Activated CD4-positive, alpha-beta T cell treated with anti-CD3 and anti-CD28 coated beads for 36 hours (primary cell): ENCODE measurements around the gene RARB. TPM values are rescaled to one million over a fixed set of nuclear protein-coding genes. Genes with fewer than 3 reads are reported as not detected.

Source experiments
- ATAC-seq: fragments of 200-7000 bp; cut with Tn5 transposase; one replicate; pipeline ENCODE4 v1.10.0; 2021; ENCODE audit warnings: mild to moderate bottlenecking, moderate library complexity
- CTCF ChIA-PET: fragments of 350-600 bp; sonication (Branson Sonifier 250); formaldehyde crosslinking; loops from one replicate; lab custom pipeline; 2021; ENCODE audit warnings: antibody characterized with exemption; lab: Charles Lee
- POLR2A ChIA-PET: fragments of 350-600 bp; sonication (Branson Sonifier 250); formaldehyde crosslinking; loops from one replicate; lab custom pipeline; 2021; ENCODE audit warnings: antibody characterized with exemption, inconsistent platforms; lab: Charles Lee
- DNase-seq: peaks from one replicate; pipeline ENCODE4 v3.0.0-alpha.2; 2020
- H3K27ac Mint-ChIP-seq: one replicate; pipeline ENCODE4 v1.8.0; 2021; ENCODE audit warnings: mixed read lengths
- H3K27me3 Mint-ChIP-seq: one replicate; pipeline ENCODE4 v1.8.0; 2021; ENCODE audit warnings: mixed read lengths
- H3K36me3 Mint-ChIP-seq: one replicate; pipeline ENCODE4 v1.8.0; 2021; ENCODE audit warnings: low read depth, mixed read lengths
- H3K4me1 Mint-ChIP-seq: one replicate; pipeline ENCODE4 v1.8.0; 2021; ENCODE audit warnings: mixed read lengths
- H3K4me3 Mint-ChIP-seq: one replicate; pipeline ENCODE4 v1.8.0; 2021; ENCODE audit warnings: mild to moderate bottlenecking, moderate library complexity, mixed read lengths
- H3K9me3 Mint-ChIP-seq: one replicate; pipeline ENCODE4 v1.8.0; 2021; ENCODE audit warnings: low read depth, mixed read lengths
- intact Hi-C, 2 experiments: fragments of 100-400 bp; cut with DNase I in 1 of 2; cut with micrococcal nuclease in 1 of 2; formaldehyde crosslinking; loops; one replicate each; pipeline versions ENCODE4 v1.14.2 to v1.15.1; 2022 to 2024; cut with DNase I, micrococcal nuclease
- total RNA-seq, 2 experiments: library from RNA; stranded (reverse); gene quantifications; one replicate each; pipeline ENCODE4 v1.2.3, GENCODE V29; 2021

RARB gene
- total RNA-seq, 2 experiments from 2014 or later, result not detected

DNA sequence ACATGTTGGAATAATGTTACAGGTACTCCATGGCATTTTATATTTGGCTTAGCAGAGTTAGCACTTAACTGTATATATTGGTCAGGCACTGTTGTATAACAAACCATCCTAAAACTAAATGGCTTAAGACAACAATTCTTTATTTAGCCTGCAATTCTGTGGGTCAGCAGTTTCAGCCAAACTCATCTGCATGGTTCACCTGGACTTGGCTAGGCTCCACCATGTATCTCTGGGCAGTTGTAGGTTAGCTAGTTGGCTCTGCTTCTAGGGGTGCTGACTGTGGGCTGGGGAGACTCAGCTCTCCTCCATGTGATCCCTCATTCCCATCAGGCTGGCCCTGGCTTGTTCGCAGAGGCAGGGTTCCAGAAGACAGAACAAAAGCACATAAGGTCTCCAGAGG is 34.4 kb downstream of the RARB start:
- no peak overlapping the region for H3K4me3 Mint-ChIP-seq
- H3K27ac Mint-ChIP-seq, result no peak overlapping the region
- H3K36me3 Mint-ChIP-seq, result no peaks in the 10 kb centered on the region
- no peaks in the 10 kb centered on the region for H3K27me3 Mint-ChIP-seq
- ChIA-PET POLR2A (interaction anchor here (0.6 kb wide), 1 partner anchor 1599 kb away, joined by 4 read pairs; no protein-coding TSS in a partner anchor), CTCF (no interaction called here)
- ATAC-seq (no peak), DNase-seq (no peak)
- H3K4me1 Mint-ChIP-seq, result no peaks in the 10 kb centered on the region
- H3K9me3 Mint-ChIP-seq, result no peaks in the 10 kb centered on the region
- intact Hi-C loops, result no loop called here

DNA sequence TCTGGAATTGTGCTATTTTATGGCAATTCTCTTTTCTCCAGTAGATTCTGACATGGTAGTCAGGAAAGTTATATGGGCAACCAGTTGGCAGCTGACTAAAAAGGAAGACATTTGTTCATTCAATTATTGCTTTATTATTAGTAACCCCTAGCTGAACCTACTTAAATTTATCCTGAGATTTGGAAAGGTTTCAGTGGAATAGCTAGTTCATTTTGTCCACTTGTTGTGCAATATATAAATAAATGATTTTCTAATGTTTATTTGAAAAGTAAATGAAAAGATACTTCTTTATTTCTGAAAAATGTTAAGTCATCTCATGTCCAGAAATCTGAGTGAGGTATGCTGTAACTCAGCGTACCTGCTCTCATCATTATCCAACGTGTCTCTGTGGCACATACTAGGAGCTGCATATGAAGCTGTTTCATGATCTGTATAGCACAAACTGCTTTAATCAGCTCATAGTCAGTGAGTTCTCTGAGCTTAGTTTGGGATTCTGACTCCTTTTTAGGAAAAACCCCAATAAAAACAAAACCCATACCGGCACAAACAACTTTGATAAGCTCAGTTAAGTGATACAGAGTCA is 35.9 kb downstream of the RARB start:
- Mint-ChIP-seq H3K36me3 (no peaks in the 10 kb centered on the region), H3K9me3 (no peaks in the 10 kb centered on the region), H3K27me3 (no peaks in the 10 kb centered on the region), H3K4me3 (no peak overlapping the region), H3K4me1 (no peaks in the 10 kb centered on the region), H3K27ac (no peak overlapping the region)
- no peak for DNase-seq
- POLR2A ChIA-PET, result no interaction called here
- no peak for ATAC-seq
- CTCF ChIA-PET, result interaction anchor here (1.1 kb wide), 1 partner anchor 9 kb away, joined by 4 read pairs; no protein-coding TSS in a partner anchor
- intact Hi-C loops, result no loop called here

DNA sequence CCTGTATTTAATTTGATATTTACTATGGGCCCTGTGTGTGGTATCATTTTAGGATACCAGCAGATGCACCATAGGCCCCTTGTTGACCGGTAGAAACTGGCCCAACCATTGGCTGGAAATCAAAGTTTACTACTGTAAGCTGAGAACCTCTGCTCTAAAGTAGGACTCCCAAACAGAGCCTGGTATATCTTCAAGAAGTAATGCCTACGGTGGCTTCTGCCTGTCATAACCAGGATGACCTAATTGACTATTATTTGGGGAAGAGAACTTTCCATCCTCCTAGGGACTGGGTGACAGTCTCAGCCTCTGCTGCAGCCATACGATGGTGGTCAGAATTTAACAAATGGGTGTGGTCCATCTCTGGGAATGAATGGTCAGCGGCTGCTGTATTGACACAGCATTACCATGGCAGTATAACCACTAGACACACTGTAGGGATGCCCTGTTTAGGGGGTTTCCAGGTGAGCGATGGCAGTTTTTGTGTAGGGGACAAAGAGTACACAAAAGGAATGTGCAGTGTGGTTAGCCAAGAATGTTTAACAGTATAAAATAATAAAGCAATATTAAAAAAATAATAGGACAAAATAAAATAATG is 37.3 kb downstream of the RARB start:
- DNase-seq (no peak), ATAC-seq (no peak)
- ChIA-PET CTCF (no interaction called here), POLR2A (no interaction called here)
- Mint-ChIP-seq H3K4me3 (no peak overlapping the region), H3K36me3 (no peaks in the 10 kb centered on the region), H3K27ac (no peak overlapping the region), H3K9me3 (no peaks in the 10 kb centered on the region), H3K27me3 (no peaks in the 10 kb centered on the region), H3K4me1 (no peaks in the 10 kb centered on the region)
- intact Hi-C loops, result no loop called here

DNA sequence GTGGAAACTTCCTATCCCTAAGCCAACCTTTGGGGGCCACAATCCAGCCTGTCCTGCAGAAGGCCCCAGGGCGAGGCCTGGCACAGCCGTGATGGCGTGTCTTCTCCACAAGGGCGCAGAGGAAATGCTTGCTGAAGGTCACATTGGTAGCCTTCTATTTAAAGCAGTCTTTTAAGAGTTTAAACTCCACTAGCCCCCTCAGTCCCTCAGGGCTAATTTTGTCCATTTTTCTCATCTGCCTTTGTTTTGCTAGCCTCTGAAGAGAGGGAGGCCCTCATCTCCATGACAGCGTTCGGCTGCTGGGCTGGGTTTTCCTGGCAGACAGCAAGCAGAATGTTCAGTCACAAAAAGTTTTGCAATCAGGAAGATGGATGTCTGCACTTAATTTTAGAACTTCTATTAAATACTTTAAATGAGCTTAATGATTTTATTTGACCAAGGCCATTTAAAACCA is 40.8 kb downstream of the RARB start:
- intact Hi-C loops, result no loop called here
- Mint-ChIP-seq H3K27ac (no peak overlapping the region), H3K36me3 (no peaks in the 10 kb centered on the region), H3K9me3 (no peaks in the 10 kb centered on the region), H3K4me3 (no peak overlapping the region), H3K27me3 (peaks cover 2% of the 10 kb centered on the region), H3K4me1 (peaks cover 4% of the 10 kb centered on the region)
- CTCF ChIA-PET, result no interaction called here
- no peak for DNase-seq
- no peak for ATAC-seq
- POLR2A ChIA-PET, result no interaction called here

DNA sequence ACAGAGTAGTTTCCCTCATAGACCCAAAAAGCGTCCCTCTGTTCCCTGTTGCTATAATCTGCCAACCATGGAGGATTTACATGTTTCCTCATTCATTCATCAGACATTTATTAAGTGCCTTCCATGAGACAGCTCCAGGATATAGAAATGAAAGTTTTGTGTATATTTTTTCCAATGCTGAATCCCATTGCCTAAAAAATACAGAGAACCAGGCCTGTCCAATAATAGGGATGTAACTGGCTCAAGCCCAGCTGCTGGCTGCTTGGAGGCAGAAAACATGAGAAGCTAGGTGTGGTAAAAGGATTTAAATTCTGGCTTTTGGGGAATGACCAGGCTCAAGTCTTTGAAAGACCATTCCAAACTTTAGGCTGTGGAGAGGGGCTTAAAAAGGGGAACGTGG is 41.5 kb downstream of the RARB start:
- CTCF ChIA-PET, result interaction anchor here (0.6 kb wide), 1 partner anchor 1241 kb away, joined by 3 read pairs; no protein-coding TSS in a partner anchor
- Mint-ChIP-seq H3K4me3 (no peak overlapping the region), H3K4me1 (peaks cover 4% of the 10 kb centered on the region), H3K36me3 (no peaks in the 10 kb centered on the region), H3K27me3 (peaks cover 2% of the 10 kb centered on the region), H3K9me3 (no peaks in the 10 kb centered on the region), H3K27ac (no peak overlapping the region)
- ATAC-seq (no peak), DNase-seq (no peak)
- intact Hi-C loops, result no loop called here
- POLR2A ChIA-PET, result interaction anchor here (0.5 kb wide), 1 partner anchor 15 kb away, joined by 6 read pairs; no protein-coding TSS in a partner anchor

DNA sequence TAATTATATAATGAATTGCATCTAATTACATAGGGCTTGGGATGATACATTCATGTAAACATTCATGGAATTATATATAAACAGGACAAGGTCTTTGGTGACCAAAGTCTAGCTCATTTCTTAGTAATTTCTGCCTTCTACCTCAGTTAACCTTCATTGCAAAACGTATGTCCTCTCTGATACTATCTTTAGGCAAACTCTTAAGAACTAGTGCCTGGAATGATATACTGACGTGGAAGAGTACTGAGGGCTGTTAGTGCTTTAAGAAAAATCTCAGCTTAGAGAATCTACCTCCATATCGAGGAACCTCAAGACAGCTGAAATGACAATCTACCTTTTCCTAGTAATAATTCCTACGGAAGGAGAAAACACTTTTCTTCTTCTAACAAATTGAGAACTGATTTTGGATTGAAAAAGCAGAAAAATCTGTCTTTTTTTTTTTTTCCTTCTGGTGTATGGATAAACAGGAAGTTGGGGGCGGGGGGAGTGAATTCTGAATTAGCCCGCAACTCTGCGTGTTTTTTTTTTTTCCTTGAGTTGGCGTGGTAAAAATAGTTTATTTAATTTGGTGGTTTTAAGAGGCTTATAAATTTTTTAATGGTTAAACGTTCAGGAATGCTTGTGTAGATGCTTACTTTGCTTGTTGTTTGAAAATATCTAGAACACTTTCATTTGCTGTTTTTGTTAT is 43.2 kb downstream of the RARB start:
- POLR2A ChIA-PET, result no interaction called here
- H3K36me3 Mint-ChIP-seq, result no peaks in the 10 kb centered on the region
- H3K27ac Mint-ChIP-seq, result no peak overlapping the region
- DNase-seq, result no peak
- H3K4me3 Mint-ChIP-seq, result no peak overlapping the region
- peaks cover 4% of the 10 kb centered on the region for H3K4me1 Mint-ChIP-seq
- no peaks in the 10 kb centered on the region for H3K9me3 Mint-ChIP-seq
- H3K27me3 Mint-ChIP-seq, result peaks cover 2% of the 10 kb centered on the region
- intact Hi-C loops, result no loop called here
- no peak for ATAC-seq
- CTCF ChIA-PET, result interaction anchor here (0.6 kb wide), 1 partner anchor 687 kb away, joined by 3 read pairs; no protein-coding TSS in a partner anchor

DNA sequence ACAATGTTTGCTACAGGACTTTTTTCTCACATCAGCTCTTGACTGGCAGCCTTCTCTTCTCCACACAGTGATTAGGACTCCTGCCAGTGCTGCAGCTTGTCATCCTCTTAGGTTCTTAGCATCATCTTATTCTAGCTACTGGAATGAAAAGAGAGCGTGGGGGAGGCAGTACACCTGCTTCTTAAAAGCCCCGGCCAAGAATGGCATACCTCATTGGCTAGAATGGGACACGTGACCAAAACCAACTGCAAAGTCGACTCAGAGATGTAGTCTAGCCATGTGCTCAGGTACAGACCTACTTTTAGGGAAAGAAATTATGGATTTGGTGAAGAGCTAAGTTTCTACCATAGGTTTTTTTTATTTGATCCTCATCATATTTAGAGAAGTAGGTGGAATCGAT is 44.1 kb downstream of the RARB start:
- Mint-ChIP-seq H3K27ac (no peak overlapping the region), H3K36me3 (no peaks in the 10 kb centered on the region), H3K27me3 (peaks cover 2% of the 10 kb centered on the region), H3K9me3 (no peaks in the 10 kb centered on the region), H3K4me1 (peaks cover 4% of the 10 kb centered on the region), H3K4me3 (no peak overlapping the region)
- POLR2A ChIA-PET, result no interaction called here
- ATAC-seq (no peak), DNase-seq (no peak)
- CTCF ChIA-PET, result interaction anchor here (0.6 to 1.5 kb wide), 3 partner anchors 30 to 688 kb away, joined by 3 read pairs; no protein-coding TSS in a partner anchor
- intact Hi-C loops, result no loop called here

DNA sequence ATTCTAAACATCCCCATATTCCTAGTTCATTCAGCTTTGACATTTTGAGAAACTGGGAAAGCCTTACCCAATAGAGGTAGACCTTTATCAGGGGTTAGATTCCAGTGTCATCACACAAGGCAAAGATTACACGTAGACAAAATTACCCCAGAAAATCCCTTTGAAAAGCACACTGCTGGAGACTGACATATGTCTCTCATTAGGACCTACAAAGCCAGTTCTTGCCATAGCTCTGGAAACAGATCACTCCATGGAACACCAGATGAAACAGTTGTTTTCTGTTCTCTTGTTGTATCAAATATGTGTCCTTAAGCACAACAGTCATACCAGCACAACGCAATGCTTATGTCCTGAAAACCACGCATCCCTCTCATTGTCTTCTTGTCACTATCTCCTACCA is 44.7 kb downstream of the RARB start:
- Mint-ChIP-seq H3K27me3 (peaks cover 2% of the 10 kb centered on the region), H3K4me1 (peaks cover 4% of the 10 kb centered on the region), H3K36me3 (no peaks in the 10 kb centered on the region), H3K4me3 (no peak overlapping the region), H3K9me3 (no peaks in the 10 kb centered on the region), H3K27ac (no peak overlapping the region)
- no peak for ATAC-seq
- no peak for DNase-seq
- intact Hi-C loops, result no loop called here
- CTCF ChIA-PET, result interaction anchor here (1.5 kb wide), 1 partner anchor 31 kb away, joined by 3 read pairs; no protein-coding TSS in a partner anchor
- POLR2A ChIA-PET, result no interaction called here

DNA sequence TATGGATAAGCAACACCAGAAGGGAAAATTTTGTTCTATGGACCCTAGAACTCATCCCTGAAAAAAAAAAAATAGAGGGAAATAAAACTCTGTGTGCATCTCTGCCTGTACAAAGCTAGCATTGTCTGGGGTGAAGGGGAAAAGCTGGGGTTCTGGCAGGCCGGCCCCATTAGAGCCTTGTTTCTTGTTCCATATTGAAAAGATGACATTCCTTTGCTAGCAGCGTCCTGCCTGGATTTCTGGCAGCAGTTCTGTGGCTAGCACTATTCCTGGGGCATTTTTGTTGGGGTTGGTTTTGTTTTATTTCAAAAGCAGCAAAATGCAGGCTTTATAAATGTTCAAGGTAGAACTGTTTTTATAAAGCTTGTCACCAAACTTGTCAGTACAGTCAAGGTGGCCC is 45.2 kb downstream of the RARB start:
- CTCF ChIA-PET, result interaction anchor here (1.5 kb wide), 1 partner anchor 31 kb away, joined by 3 read pairs; no protein-coding TSS in a partner anchor

DNA sequence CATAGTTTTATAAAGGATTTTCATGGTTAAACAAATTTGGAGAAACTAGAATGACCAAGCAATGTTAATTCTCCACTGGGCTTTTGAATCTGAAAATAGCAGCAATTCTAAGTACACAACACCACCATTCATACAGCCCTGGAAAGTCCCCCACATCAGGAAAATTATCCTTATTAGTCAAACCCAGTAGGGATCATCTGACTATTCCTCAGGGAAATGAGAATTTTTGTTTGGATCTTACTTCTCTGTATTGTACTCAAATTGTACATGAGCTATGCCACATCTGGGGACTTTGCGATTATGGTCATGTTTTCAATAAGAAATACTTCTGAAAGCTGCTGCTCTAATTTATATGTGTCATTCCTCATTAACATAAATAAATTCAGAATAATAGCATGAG is 46.0 kb downstream of the RARB start:
- no peak overlapping the region for H3K27ac Mint-ChIP-seq
- POLR2A ChIA-PET, result no interaction called here

More for the DNA sequence above, 45.2 kb downstream of the RARB start:
- DNase-seq (no peak), ATAC-seq (no peak)
- intact Hi-C loops, result no loop called here
- POLR2A ChIA-PET, result no interaction called here
- H3K4me1 Mint-ChIP-seq, result peaks cover 4% of the 10 kb centered on the region
- peaks cover 2% of the 10 kb centered on the region for H3K27me3 Mint-ChIP-seq
- H3K27ac Mint-ChIP-seq, result no peak overlapping the region
- no peaks in the 10 kb centered on the region for H3K36me3 Mint-ChIP-seq
- H3K4me3 Mint-ChIP-seq, result no peak overlapping the region
- H3K9me3 Mint-ChIP-seq, result no peaks in the 10 kb centered on the region

DNA sequence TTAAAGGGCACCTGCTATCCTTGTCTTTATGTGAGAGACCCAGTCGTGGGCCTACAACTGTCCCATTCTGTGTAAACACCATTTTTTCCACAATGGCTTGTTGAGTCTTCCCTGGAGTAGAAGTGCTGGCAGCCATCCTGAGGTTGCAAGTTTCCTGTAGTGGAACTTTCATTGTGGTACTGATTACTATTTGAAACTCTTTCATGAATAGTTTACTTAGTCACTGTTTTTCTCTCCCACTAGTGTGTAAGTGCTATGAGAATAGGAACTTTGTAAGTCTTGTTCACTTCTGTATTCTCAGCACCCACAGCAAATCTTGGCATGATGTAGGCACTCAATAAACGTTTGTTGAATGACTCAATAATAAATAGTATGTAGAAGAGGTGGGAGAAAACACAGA is 48.6 kb downstream of the RARB start:
- Mint-ChIP-seq H3K4me1 (no peaks in the 10 kb centered on the region), H3K9me3 (no peaks in the 10 kb centered on the region), H3K4me3 (no peak overlapping the region), H3K36me3 (no peaks in the 10 kb centered on the region), H3K27me3 (peaks cover 2% of the 10 kb centered on the region), H3K27ac (no peak overlapping the region)
- intact Hi-C loops, result no loop called here
- ChIA-PET POLR2A (no interaction called here), CTCF (no interaction called here)
- DNase-seq (no peak), ATAC-seq (no peak)

More for the DNA sequence above, 46.0 kb downstream of the RARB start:
- intact Hi-C loops, result no loop called here
- Mint-ChIP-seq H3K4me3 (no peak overlapping the region), H3K9me3 (no peaks in the 10 kb centered on the region), H3K36me3 (no peaks in the 10 kb centered on the region), H3K27me3 (peaks cover 2% of the 10 kb centered on the region), H3K4me1 (peaks cover 4% of the 10 kb centered on the region)
- DNase-seq (no peak), ATAC-seq (no peak)
- CTCF ChIA-PET, result no interaction called here
